HG02798 (cell line): ENCODE measurements around the gene KYNU.
A peak's percentile ranks its signal among the peaks of the same experiment; 100 is the strongest.
"Not testable (repeated sequence)": the region's sequence is repeated elsewhere in the genome, so short reads cannot be mapped to it uniquely, and the experiment has no call there.

ENCODE experiments used
- ATAC-seq: cut with Tn5 transposase; IDR thresholded peaks from one replicate; pipeline ENCODE4 v1.9.1; 2021; ENCODE audit warnings: mild to moderate bottlenecking; ENCODE audit not compliant: unreplicated experiment, poor library complexity

The KYNU gene

GRCh38 chr2:142903726-142904125 lies 26.3 kb downstream of the KYNU start:
- ATAC-seq, result not testable (repeated sequence)

GRCh38 chr2:142907653-142908052 lies 30.2 kb downstream of the KYNU start:
- no peak for ATAC-seq

- peak; percentile 99 for ATAC-seq
Measured at GRCh38 chr2:142914507-142915313, 37.2 kb downstream of the KYNU start.

GRCh38 chr2:142915502-142915901 lies 38.0 kb downstream of the KYNU start:
- peak; percentile 2 for ATAC-seq

GRCh38 chr2:142918624-142919023 lies 41.2 kb downstream of the KYNU start:
- no peak for ATAC-seq

GRCh38 chr2:142920571-142920970 lies 43.1 kb downstream of the KYNU start:
- no peak for ATAC-seq

GRCh38 chr2:142926445-142926844 lies 49.0 kb downstream of the KYNU start:
- ATAC-seq, result no peak

GRCh38 chr2:142930835-142931398 lies 53.5 kb downstream of the KYNU start:
- no peak for ATAC-seq

GRCh38 chr2:142933916-142934315 lies 56.5 kb downstream of the KYNU start:
- ATAC-seq, result no peak

- no peak for ATAC-seq
Measured at GRCh38 chr2:142935563-142936089, 58.2 kb downstream of the KYNU start.

GRCh38 chr2:142936629-142937028 lies 59.2 kb downstream of the KYNU start:
- no peak for ATAC-seq

GRCh38 chr2:142937347-142937746 lies 59.9 kb downstream of the KYNU start:
- no peak for ATAC-seq

- no peak for ATAC-seq
Measured at GRCh38 chr2:142938240-142938639, 60.8 kb downstream of the KYNU start.

- ATAC-seq, result no peak
Measured at GRCh38 chr2:142940606-142941223, 63.3 kb downstream of the KYNU start.

GRCh38 chr2:142942690-142943089 lies 65.2 kb downstream of the KYNU start:
- ATAC-seq, result no peak

GRCh38 chr2:142944264-142944663 lies 66.8 kb downstream of the KYNU start:
- no peak for ATAC-seq

GRCh38 chr2:142944721-142945120 lies 67.3 kb downstream of the KYNU start:
- ATAC-seq, result no peak

GRCh38 chr2:142946941-142947340 lies 69.5 kb downstream of the KYNU start:
- ATAC-seq, result no peak

GRCh38 chr2:142948723-142949122 lies 71.3 kb downstream of the KYNU start:
- ATAC-seq, result not testable (repeated sequence)

GRCh38 chr2:142950323-142950722 lies 72.9 kb downstream of the KYNU start:
- ATAC-seq, result not testable (repeated sequence)
